Caco-2 (cell line): Measurements from ENCODE around the gene TBKBP1. TPM values are rescaled to one million over a fixed set of nuclear protein-coding genes. Genes with fewer than 3 reads are reported as not detected.

Experiments
- BruUV-seq: library from RNA; stranded (reverse); fragments of 400-500 nt; replicated peaks from 2 replicates; lab custom pipeline; 2021; lab: Mats Ljungman, UMichigan
- CTCF ChIA-PET: fragments of 300-600 bp; sonication (Branson Sonifier 250); formaldehyde crosslinking; loops from one replicate; lab custom pipeline; 2022; ENCODE audit warnings: antibody characterized with exemption; lab: Charles Lee
- POLR2A ChIA-PET: fragments of 300-600 bp; sonication (Branson Sonifier 250); formaldehyde crosslinking; loops from one replicate; lab custom pipeline; 2022; ENCODE audit warnings: antibody characterized with exemption; lab: Charles Lee
- DNase-seq, 2 experiments: peaks; one replicate each; pipeline versions ENCODE4 v3.0.0 to v3.0.0-alpha.2; 2020 to 2022
- H3K27me3 ChIP-seq: replicated peaks from 2 replicates; pipeline ENCODE4 v1.6.0; 2011; ENCODE audit warnings: low read length; ENCODE audit not compliant: control insufficient read depth, insufficient read depth
- H3K36me3 ChIP-seq: 2 replicates; pipeline ENCODE4 v1.5.1; 2011; ENCODE audit warnings: low read length; ENCODE audit not compliant: control insufficient read depth, insufficient read depth
- H3K4me1 ChIP-seq: fragments of 250-450 bp; sonication (Bioruptor Pico); 2 replicates; pipeline ENCODE4 v1.5.1; 2020; ENCODE audit warnings: mild to moderate bottlenecking
- H3K4me3 ChIP-seq: 2 replicates; pipeline ENCODE4 v1.5.1; 2011; ENCODE audit warnings: low read depth, mild to moderate bottlenecking, control low read depth, low read length
- H3K9me3 ChIP-seq: fragments of 250-450 bp; sonication (Bioruptor Pico); 2 replicates; pipeline ENCODE4 v1.5.1; 2020; ENCODE audit warnings: mild to moderate bottlenecking, moderate library complexity
- H3K27ac Mint-ChIP-seq: one replicate; pipeline ENCODE4 v1.8.0; 2022; ENCODE audit warnings: mixed read lengths; ENCODE audit not compliant: unreplicated experiment
- H3K27me3 Mint-ChIP-seq: one replicate; pipeline ENCODE4 v1.8.0; 2022; ENCODE audit warnings: mixed read lengths; ENCODE audit not compliant: insufficient read depth, unreplicated experiment
- H3K36me3 Mint-ChIP-seq: one replicate; pipeline ENCODE4 v1.8.0; 2022; ENCODE audit warnings: mild to moderate bottlenecking, mixed read lengths; ENCODE audit not compliant: insufficient read depth, unreplicated experiment
- H3K4me1 Mint-ChIP-seq: one replicate; pipeline ENCODE4 v1.8.0; 2022; ENCODE audit warnings: low read depth, mixed read lengths; ENCODE audit not compliant: unreplicated experiment
- H3K4me3 Mint-ChIP-seq: one replicate; pipeline ENCODE4 v1.8.0; 2022; ENCODE audit warnings: mild to moderate bottlenecking, moderate library complexity, mixed read lengths; ENCODE audit not compliant: unreplicated experiment
- H3K9me3 Mint-ChIP-seq: one replicate; pipeline ENCODE4 v1.8.0; 2022; ENCODE audit warnings: mixed read lengths; ENCODE audit not compliant: unreplicated experiment
- intact Hi-C: fragments of 100-400 bp; cut with micrococcal nuclease; formaldehyde crosslinking; loops from one replicate; pipeline ENCODE4 v1.10.0; 2022; ENCODE audit not compliant: unreplicated experiment
- total RNA-seq: library from RNA; stranded (reverse); gene quantifications from 2 replicates; pipeline ENCODE4 v1.2.3, GENCODE V29; 2022
- TF ChIP-seq, protein P1 (sequence below), 2 experiments: fragments of 200-600 bp in 1 of 2; IDR thresholded peaks; 1 replicate in 1 of 2; 2 replicates in 1 of 2; pipeline versions ENCODE4 v1.5.1 to v1.8.0; 2011 to 2022; ENCODE audit warnings: antibody characterized with exemption in 1 of 2, control low read depth in 1 of 2, inconsistent platforms in 1 of 2, low read depth in 1 of 2, low read length in 1 of 2, mild to moderate bottlenecking in 1 of 2, moderate library complexity in 1 of 2; ENCODE audit not compliant: insufficient read depth in 1 of 2, severe bottlenecking in 1 of 2, unreplicated experiment in 1 of 2

TBKBP1 gene
- total RNA-seq, 1 experiment from 2014 or later = 27.4 TPM

DNA sequence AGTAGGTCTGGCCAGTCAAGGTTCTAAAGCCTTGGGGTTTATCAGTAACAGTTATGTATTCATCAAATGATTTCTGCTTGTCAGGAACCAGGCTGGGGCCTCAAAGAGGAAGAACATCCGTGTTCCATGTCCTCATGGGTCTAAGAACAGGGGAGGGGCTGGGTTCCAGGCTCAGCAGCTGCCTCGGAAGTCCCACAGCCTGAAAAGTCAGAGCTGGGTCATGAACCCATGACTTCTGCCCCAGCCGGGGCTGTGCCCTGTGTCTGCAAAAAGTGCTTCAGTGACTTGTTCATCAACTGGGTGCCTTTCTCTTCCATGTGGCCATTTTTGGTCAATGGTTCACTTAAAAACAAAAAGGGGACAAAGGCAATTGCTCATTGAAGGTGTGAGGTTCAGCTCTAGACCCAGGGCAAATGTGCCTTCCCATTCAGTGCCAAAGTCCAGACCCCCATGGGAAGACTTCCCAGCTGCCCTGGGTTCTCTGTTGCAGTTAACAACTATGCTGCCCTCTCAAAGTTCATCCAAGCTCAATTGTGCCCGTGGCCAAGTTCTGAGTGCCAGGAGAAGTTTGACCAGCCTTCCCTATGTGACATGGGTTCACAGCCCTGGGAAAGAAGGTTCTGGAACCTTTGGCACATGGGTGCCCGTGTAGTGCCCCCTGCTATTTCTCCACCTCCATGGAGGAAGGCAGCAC, 18.5 kb downstream of the TBKBP1 start:
- Mint-ChIP-seq H3K36me3 (no peaks in the 10 kb centered on the region), H3K27ac (no peak overlapping the region), H3K4me1 (no peaks in the 10 kb centered on the region), H3K27me3 (peaks cover 26% of the 10 kb centered on the region), H3K9me3 (no peaks in the 10 kb centered on the region), H3K4me3 (no peak overlapping the region)
- ChIA-PET CTCF (no interaction called here), POLR2A (interaction anchor here (0.6 kb wide), 1 partner anchor 70 kb away, joined by 5 read pairs; no protein-coding TSS in a partner anchor)
- H3K27me3 ChIP-seq = no peaks in the 10 kb centered on the region; the same call in 1 of the 2 replicates
- intact Hi-C loops = no loop called here
- TF ChIP-seq, protein P1, sequence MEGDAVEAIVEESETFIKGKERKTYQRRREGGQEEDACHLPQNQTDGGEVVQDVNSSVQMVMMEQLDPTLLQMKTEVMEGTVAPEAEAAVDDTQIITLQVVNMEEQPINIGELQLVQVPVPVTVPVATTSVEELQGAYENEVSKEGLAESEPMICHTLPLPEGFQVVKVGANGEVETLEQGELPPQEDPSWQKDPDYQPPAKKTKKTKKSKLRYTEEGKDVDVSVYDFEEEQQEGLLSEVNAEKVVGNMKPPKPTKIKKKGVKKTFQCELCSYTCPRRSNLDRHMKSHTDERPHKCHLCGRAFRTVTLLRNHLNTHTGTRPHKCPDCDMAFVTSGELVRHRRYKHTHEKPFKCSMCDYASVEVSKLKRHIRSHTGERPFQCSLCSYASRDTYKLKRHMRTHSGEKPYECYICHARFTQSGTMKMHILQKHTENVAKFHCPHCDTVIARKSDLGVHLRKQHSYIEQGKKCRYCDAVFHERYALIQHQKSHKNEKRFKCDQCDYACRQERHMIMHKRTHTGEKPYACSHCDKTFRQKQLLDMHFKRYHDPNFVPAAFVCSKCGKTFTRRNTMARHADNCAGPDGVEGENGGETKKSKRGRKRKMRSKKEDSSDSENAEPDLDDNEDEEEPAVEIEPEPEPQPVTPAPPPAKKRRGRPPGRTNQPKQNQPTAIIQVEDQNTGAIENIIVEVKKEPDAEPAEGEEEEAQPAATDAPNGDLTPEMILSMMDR (IDR thresholded peaks at IDR 0.05; ENCODE audit: insufficient read depth in 1 of 2, low read depth in 1 of 2, low read length in 1 of 2, severe bottlenecking in 1 of 2, unreplicated experiment in 1 of 2) = no peak
- no peaks in the 10 kb centered on the region for H3K4me1 ChIP-seq
- H3K4me3 ChIP-seq = no peak overlapping the region
- H3K9me3 ChIP-seq = no peaks in the 10 kb centered on the region
- BruUV-seq = no TSS peak
- no peak for DNase-seq
- H3K36me3 ChIP-seq = 0 out of 2 replicates have a peak, but pooled peaks cover 1% of the 10 kb centered on the region

DNA sequence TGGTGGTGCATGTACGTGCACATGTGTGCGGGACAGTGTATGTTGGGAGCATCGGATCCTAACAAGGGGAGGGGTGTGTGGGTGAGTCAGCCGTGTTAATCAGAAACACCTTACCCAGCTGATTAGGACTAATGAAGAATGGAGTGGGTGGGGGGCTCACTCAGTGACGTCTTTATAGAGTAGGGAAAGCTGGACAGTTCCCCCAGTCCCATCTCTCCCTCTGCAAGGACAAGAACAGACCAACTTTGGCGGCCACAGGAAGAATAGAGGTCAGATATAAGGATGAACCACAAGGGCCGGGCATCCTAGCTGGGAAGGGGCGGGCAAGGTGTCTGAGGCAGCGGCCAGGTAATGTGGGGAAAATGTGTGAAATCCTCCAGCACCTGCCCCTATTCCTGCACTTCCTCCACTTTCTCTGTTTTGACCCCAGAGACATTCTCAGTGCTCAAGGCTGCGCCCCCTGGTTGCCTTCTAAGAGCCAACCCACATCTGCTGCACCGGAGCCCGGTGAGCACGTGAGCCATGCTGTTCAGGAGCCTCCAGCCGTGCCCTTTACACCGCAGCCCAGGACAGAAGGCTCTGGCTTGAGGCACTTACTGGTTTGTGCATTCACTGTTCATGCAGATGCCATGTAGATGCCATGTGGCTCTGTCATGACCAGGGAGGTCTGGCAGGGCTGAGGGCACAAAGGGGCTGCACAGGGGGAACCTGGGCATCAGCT, 20.2 kb downstream of the TBKBP1 start:
- H3K27ac Mint-ChIP-seq = no peak overlapping the region
- Histone ChIP-seq H3K36me3 (0 out of 2 replicates have a peak, but pooled peaks cover 1% of the 10 kb centered on the region), H3K27me3 (peaks cover 2% of the 10 kb centered on the region; the same call in 1 of the 2 replicates), H3K4me1 (no peaks in the 10 kb centered on the region), H3K4me3 (no peak overlapping the region), H3K9me3 (no peaks in the 10 kb centered on the region)
- H3K27me3 Mint-ChIP-seq = peaks cover 38% of the 10 kb centered on the region
- H3K9me3 Mint-ChIP-seq = no peaks in the 10 kb centered on the region
- intact Hi-C loops = no loop called here
- ChIA-PET CTCF (interaction anchor here (1.5 kb wide), 1 partner anchor 21 kb away, joined by 3 read pairs; no protein-coding TSS in a partner anchor), POLR2A (no interaction called here)
- BruUV-seq = no TSS peak
- no peak overlapping the region for H3K4me3 Mint-ChIP-seq
- peaks cover 6% of the 10 kb centered on the region for H3K4me1 Mint-ChIP-seq
- no peak for DNase-seq
- H3K36me3 Mint-ChIP-seq = no peaks in the 10 kb centered on the region
- TF ChIP-seq, protein P1 (IDR thresholded peaks at IDR 0.05; ENCODE audit: insufficient read depth in 1 of 2, low read depth in 1 of 2, low read length in 1 of 2, severe bottlenecking in 1 of 2, unreplicated experiment in 1 of 2) = peak in 1 of 2 experiments; percentile 33

DNA sequence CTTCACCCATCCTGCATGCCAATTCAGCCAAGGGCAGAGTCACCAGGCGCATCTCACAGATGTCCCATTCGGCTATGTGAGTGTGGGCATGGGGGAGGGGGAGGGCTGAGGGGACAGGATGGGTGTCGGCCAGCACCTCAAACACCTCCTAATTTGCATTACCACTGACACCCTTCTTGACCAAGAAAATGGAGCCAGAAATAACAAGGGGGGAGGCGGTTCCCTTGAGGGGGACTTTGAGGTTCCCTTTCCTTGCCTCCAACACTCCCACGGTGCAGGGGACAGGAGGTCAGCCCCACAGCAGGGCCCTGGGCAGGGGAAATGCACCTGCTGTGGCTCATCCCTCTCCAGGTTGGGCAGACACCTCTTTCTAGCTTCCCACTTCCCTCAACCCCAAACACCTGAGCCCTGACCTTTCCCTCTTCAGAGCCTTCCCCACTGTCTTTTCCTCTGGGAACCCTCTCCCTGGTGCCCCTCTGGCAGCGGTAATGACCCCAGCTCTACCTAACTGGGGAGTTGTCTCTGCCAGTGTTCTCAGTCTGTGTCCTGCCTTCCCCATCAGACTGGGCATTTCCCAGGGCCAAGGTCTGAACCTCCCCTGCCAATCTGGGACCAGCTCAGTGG, 20.9 kb downstream of the TBKBP1 start:
- H3K27me3 ChIP-seq = peaks cover 3% of the 10 kb centered on the region; the same call in 1 of the 2 replicates
- Mint-ChIP-seq H3K27ac (no peak overlapping the region), H3K27me3 (peaks cover 38% of the 10 kb centered on the region), H3K9me3 (no peaks in the 10 kb centered on the region), H3K4me3 (no peak overlapping the region), H3K4me1 (peaks cover 6% of the 10 kb centered on the region), H3K36me3 (no peaks in the 10 kb centered on the region)
- no peak for DNase-seq
- no peaks in the 10 kb centered on the region for H3K4me1 ChIP-seq
- no TSS peak for BruUV-seq
- intact Hi-C loops = no loop called here
- TF ChIP-seq, protein P1 (IDR thresholded peaks at IDR 0.05; ENCODE audit: insufficient read depth in 1 of 2, low read depth in 1 of 2, low read length in 1 of 2, severe bottlenecking in 1 of 2, unreplicated experiment in 1 of 2) = no peak
- no peak overlapping the region for H3K4me3 ChIP-seq
- ChIA-PET POLR2A (interaction anchor here (0.5 kb wide), 1 partner anchor 65 kb away, joined by 3 read pairs; the partner anchor contains the start of gene KPNB1), CTCF (interaction anchor here (1.5 kb wide), 1 partner anchor 22 kb away, joined by 3 read pairs; no protein-coding TSS in a partner anchor)
- 0 out of 2 replicates have a peak, but pooled peaks cover 1% of the 10 kb centered on the region for H3K36me3 ChIP-seq
- no peaks in the 10 kb centered on the region for H3K9me3 ChIP-seq
